ENCODE data around the gene PHRF1.

Gene PHRF1

GRCh38 chr11:575313-575995 is 816 bp upstream of the PHRF1 start:
- no peak for DNase-seq (ENCODE audit: low spot score)

- no peak for DNase-seq (ENCODE audit: low spot score)
These were observed 741 bp downstream of the PHRF1 start for GRCh38 chr11:576811-577610.

DNA sequence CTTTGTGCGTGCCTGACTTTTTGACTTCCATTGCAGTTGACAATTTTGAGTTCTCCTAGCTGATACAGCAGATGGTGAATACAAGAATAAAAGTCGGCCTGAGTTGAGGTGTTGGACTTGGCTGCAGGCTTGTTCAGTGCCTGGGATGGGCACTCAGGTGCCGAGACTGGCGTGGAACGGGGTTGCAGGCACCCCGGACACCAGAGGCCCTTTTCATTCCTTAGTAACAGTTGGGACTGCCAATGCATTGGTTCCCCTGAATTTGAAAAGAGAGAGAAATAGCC is 1.3 kb downstream of the PHRF1 start:
- DNase-seq (ENCODE audit: low spot score): no peak

DNA sequence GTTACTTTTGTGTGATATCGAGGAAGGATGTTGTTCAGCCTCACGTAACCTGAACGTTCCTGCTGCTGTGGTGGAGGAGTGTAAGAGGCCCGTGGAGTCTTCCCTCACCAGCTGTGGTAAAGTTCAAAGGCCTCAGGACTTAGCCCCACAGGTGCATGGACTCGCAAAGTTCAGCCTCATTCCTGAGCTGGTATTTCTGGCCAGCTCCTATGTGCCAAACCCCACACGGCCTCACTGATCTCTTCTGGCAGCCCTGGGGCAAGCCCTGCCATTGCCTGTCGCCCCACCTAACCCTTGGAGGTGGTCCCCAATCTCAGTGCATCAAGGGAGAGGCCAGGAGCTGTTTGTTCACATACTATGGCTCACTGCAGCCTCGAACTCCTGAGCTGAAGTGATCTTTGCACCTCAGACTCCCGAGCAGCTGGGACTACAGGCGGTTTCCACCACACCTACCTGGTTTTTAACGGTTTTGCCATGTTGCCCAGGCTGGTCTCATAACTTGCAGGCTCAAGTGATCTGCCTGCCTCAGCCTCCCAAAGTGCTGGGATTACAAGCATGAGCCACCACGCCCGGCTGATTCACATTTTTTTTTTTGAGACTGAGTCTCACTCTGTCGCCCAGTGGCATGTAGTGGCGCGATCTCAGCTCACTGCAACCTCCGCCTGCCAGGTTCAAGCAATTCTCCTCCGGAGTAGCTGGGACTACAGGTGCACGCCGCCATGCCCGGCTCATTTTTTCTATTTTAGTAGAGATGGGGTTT is 2.2 kb downstream of the PHRF1 start:
- no peak for DNase-seq (ENCODE audit: low spot score)

- DNase-seq (ENCODE audit: low spot score): no peak
These were observed 3.7 kb downstream of the PHRF1 start for GRCh38 chr11:579830-580601.

DNA sequence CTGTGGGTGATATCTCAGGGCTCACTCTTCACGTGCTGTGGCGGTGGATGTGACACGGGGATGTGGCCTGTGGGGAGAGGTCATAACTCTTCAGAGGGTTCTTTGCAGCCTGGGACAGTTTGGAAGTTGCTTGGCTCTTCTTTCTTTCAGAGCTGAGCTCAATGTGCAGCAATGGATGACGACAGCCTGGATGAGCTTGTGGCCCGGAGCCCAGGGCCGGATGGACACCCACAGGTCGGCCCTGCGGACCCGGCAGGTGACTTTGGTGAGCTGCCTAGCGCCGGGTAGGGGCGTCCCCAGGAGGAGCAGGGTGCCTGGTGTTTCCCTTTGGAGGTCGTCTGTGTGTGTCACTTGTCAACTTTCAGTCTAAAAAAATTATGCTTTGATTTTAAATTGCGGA is 5.1 kb downstream of the PHRF1 start:
- DNase-seq (ENCODE audit: low spot score): no peak

- no peak for DNase-seq (ENCODE audit: low spot score)
These were observed 5.5 kb downstream of the PHRF1 start for GRCh38 chr11:581752-582151.

DNA sequence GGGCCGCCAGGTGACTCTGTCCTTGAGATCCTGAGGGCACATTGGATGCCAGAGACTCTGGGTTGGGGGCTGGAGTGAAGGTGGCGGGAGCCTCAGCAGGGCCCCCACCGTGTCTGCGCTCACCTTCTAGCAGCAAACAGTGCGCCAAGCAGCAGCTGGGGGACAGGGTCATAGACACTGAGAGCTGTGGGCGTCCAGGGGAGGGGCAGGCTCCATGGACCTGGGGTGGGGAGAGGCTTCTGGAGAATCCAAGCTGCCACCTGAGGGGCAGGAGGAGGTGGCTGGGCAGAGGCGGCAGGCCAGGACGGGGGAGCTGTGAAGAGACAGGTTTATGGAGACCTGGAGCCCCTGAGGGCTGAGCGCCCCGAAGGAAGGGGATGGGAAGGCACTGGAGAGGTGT is 8.0 kb downstream of the PHRF1 start:
- no peak for DNase-seq (ENCODE audit: low spot score)

DNA sequence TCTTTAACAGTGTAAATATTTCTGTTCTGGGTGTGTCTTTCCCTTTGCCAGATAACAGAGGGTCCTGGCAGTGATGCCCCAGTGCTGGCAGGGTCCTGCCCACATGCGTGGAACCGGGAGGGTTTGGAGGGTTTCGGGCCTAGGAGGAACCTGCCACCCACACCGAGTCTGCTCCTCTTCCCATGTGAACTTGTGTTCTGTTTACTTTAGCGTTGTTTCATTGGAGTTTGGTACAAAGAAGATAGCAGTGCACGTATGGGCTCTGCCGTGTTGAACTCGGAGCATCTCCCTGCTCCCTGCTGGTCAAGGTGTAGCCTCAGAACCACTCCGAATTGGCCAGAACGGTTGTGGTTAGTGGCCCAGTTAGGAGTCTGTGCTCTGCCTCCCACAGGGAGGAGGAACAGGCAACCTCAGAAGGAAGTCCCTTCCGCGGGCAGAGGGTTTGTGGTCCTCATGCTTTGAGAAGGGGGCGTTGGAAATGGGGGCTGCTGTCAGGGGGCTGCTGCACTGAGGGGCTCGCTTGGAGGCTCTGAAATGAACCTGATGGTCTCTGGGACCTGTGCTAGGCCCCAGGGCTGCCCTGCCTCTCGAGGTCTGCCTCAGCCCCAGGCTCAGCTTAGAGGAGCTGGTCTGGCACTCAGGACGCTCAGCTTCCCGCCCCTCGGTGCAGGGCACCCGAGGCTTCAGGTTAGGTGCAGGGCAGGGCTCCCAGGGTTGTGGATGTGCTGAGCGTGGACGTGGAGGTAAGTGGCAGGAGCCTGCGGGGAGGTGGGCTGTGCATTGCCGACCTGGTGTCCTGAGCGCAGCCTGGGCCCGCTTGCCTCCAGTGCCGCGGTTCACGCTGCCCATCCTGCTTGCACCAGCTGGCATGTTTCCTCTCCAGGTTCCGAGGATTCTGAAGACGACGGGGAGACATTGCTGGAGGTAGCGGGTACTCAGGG is 10.4 kb downstream of the PHRF1 start:
- DNase-seq (ENCODE audit: low spot score): no peak

DNA sequence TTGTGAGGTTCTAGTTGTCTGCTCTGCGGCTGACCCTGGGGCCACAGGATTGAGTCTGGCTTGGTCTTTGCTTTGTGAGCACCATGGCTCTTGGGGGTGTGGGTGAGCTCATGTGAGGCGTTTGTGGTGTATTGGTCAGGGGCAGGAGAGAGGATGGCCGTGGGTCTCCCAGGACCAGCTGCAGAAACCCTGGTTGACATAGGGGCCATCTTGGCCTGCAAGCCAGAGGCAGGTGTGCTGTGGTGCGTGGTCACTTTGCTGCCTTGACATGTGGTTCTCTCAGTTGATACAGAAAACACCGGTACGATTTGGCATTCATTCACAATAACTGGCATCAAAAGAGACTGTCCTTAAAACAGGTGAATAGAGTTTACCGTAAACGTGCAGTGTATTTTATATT is 11.3 kb downstream of the PHRF1 start:
- no peak for DNase-seq (ENCODE audit: low spot score)

DNA sequence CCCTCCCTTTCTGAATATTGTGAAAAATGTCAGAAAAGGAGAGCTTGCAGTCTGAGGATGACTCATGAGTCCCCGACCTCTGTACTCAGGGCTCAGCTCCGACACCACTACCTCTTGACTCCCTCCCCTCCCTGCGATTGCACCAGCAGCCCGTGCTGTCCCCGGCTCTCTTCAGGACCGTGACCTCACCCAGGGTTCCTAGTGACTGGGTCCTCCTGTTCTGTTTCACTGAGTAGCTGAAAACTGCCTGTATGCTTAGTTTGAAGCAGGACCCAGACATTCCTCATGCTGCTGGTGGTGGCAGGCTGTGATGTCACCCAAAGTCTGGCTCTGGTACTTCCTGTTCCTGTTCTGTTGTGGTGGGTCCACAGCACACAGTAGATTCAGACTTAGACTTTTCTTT is 11.7 kb downstream of the PHRF1 start:
- DNase-seq (ENCODE audit: low spot score): no peak

GRCh38 chr11:589798-590197 is 13.5 kb downstream of the PHRF1 start:
- no peak for DNase-seq (ENCODE audit: low spot score)

GRCh38 chr11:590997-591396 is 14.7 kb downstream of the PHRF1 start:
- no peak for DNase-seq (ENCODE audit: low spot score)

GRCh38 chr11:592501-592900 is 16.2 kb downstream of the PHRF1 start:
- DNase-seq (ENCODE audit: low spot score): no peak

DNA sequence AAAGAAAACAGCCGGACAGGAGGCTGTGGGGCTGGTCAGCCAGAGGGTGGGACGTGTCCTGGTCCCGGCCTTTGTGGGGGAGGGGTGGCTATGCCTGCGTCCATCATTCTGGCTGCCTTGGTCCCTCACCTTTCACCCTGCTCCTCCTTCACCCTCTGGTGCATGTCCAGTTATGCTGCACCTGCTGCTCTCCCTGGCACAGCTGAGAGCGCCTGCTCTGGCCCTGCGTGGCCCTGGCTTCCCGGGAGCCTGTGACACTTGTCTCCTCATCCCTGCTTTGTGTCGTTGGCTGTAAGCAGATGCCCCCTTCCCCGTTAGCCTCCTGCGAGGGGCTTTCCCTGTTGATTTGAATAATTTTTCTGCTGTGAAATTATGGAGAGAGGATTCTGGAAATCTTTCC is 16.6 kb downstream of the PHRF1 start:
- no peak for DNase-seq (ENCODE audit: low spot score)

DNA sequence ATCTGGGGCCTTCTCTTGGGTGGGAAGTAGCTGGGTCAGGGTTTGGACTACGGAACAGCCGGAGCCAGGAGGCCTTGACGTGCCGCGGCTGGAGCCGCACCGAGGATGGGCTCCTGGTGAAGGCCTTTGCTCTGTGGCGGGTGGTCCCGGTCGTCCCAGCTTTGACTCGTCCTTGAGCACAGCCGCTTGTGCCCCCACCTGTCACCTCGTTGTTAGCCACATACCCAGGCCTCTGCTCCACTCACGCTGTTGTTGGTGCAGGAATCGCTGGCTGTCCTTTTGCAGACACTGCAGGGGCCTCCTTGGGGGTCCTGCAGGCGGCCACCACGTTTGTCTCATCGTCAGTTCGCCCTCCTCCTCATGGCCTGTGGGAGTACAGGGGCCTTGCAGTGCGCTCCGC is 17.1 kb downstream of the PHRF1 start:
- no peak for DNase-seq (ENCODE audit: low spot score)

GRCh38 chr11:595400-595799 is 19.1 kb downstream of the PHRF1 start:
- DNase-seq (ENCODE audit: low spot score): no peak

GRCh38 chr11:596374-596773 is 20.1 kb downstream of the PHRF1 start:
- no peak for DNase-seq (ENCODE audit: low spot score)

- peak; percentile 61 for DNase-seq (ENCODE audit: low spot score)
These were observed 21.0 kb downstream of the PHRF1 start for GRCh38 chr11:597166-597725.

DNA sequence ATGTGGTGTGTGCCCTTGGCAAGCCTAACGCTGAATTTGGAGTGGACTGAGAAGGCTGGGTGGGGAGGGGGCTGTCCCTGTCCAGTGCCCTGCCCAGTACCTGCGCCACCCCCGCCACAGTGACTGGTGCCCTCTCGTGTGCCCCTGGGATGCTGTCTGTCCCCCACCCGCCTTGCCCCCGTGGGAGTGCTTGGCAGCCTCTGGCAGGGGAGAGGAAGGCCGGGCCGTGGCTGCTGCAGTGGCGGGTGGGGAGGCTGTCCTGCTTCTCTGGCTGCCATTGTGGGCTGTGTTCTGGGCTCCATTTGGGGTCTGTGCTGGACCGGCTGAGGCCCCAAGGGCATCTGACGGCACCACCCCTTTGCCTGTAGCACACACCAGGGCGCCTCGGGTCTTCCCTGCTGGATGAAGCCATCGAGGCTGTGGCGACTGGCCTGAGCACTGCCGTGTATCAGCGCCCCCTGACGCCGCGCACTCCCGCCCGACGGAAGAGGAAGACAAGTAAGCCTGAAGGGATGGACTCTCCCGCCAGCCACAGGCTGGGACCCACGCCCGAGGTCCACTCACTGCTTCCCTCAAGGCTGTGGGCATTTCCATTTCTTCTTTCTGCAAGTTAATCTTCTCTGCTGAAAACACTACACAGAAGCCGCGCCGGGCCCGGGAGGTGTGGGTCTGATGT is 21.9 kb downstream of the PHRF1 start:
- no peak for DNase-seq (ENCODE audit: low spot score)

All from ecto neural progenitor cell (in vitro differentiated cells).